Activated CD4-positive, CD25-positive, alpha-beta regulatory T cell (primary cell): ENCODE measurements around the gene PDE7B.

Experiments used
- DNase-seq, 4 experiments: peaks; one replicate each; lab custom pipeline; 2025; lab: John Stamatoyannopoulos, UW

The PDE7B gene

GRCh38 chr6:135935941-135936601 lies 84.6 kb downstream of the PDE7B start:
- no peak for DNase-seq

GRCh38 chr6:135936606-135937005 lies 85.1 kb downstream of the PDE7B start:
- DNase-seq, result no peak

DNA sequence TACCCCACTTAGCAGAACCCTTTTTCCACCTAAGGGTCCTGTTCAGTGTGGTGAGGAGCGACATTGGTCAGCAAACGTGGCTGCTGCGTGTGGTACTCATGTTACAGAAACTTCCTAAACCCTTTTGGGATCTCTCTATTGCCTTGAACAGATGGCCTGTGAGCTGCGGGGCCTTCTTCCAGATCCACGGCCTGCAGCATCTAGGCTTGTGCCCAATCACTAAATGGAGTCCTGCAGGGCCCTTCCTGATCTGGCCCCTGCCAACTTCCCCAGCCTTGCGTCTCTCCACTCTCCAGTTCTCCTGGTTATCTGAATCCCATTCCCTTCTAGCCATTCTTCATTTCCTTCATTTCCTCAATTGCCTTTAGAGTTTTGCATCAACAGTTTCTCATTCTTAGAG lies 85.6 kb downstream of the PDE7B start:
- no peak for DNase-seq

- no peak for DNase-seq
These were observed 87.2 kb downstream of the PDE7B start for GRCh38 chr6:135938576-135939207.

GRCh38 chr6:135939208-135939591 lies 87.7 kb downstream of the PDE7B start:
- no peak for DNase-seq

- no peak for DNase-seq
These were observed 89.2 kb downstream of the PDE7B start for GRCh38 chr6:135940616-135941167.

DNA sequence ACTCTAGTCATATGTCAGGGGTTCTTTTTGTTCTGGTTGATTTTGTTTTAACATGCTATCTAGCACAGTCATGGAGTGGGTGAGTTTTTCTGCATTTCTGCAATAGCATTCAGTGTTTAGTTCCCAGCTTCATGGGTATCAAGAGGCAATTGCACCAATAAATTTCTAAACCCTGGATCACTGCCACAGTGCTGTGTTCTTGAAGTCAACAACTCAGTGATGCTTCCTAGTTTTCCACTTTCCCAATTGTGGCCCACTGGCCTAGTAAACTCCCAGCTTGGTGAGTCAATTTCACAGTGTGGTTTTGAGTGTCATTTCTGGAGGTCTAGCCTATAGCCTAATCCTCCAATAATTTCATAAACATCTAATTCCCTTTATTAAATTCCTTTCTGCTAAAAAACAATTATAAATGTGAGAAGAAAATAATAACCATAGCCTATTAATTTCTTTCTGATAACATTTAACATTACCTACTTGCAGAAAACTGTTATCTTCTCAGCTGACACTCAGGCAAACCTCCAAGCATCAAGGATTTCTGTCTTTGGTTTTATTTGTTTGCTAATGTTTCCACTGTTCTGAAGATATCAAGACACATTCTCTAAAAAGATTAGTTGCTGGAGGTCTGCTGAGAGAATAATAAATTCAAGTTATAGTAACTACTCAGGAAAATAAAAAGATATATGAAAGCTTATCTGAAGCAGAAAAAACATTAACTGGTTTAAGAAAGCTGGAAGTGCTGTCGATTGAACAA lies 89.9 kb downstream of the PDE7B start:
- no peak for DNase-seq

DNA sequence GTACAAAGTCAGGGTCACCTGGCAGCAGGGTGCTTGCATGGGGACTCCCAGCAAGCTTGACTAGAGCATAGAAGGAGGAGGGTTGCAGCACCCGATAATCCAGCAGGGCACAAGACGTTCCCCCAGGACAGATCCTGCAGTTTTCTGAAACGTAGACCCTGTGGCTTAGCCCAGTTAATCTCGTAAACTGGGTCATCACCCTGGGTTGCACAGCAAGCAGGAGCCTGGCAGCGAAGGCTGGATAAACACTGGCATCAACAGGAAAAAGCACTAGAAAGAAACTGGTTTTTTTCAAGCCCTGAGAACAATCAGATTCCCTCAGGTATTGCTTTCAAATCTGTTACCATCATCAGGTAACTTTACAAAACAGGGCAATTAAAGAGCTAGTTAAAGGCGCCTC lies 92.6 kb downstream of the PDE7B start:
- DNase-seq, result no peak

DNA sequence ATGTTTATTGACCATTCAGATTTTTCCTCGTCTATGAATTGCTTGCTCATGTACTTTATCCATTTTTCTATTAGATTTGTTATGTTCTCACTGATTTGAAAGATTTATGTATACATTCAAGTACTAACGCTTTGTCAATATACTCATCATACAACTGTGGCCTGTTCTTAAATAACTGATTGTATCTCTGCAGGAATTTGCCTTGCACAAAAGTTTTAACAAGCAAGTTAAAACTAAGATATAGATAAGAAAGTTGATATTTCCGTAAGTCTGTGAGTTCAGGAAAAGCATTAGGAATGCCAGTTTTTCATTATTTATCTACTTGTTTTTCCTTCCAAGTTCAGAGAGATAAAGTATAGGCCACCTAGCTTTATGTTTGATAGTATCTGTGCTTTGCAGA lies 95.2 kb downstream of the PDE7B start:
- no peak for DNase-seq

DNA sequence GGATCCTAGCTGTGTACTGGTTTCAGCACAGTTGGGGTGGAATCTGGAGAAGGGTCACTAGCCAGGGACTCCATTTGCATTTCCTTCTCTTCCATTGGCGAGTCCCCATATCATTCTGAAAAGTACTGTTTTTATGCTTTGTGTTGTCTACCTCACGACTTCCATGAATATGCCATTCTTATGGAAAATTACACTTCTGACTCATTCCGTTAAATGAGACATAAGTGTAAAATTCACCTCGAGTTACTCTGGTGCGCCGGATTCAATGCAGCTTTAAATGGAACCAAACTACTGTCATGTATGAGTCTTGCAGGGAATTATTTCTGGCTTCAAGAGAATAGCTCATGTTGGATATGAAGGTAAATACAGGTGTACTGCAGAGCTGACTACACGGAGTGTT lies 99.2 kb downstream of the PDE7B start:
- DNase-seq, result no peak

- no peak for DNase-seq
These were observed 99.7 kb downstream of the PDE7B start for GRCh38 chr6:135951169-135951568.

DNA sequence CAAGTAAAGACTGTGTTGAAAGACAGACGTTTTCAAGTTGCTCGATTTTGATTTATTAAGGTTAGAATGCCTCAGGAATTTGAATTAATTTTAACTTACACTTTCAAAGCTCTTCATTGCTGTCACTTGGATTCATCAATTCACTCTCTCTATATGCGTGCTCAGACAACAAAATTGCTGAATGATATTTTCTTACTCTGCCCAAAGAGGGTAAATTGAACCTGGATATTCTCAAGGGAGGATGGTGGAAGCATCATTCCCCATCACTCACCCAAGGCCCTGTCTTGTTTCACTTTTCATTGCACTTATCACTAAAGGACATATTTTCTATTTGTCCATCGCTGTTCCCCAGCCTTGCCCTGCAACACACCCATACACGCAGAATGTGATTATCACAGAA lies 102.3 kb downstream of the PDE7B start:
- no peak for DNase-seq

- DNase-seq, result no peak
These were observed 103.6 kb downstream of the PDE7B start for GRCh38 chr6:135955099-135955498.

DNA sequence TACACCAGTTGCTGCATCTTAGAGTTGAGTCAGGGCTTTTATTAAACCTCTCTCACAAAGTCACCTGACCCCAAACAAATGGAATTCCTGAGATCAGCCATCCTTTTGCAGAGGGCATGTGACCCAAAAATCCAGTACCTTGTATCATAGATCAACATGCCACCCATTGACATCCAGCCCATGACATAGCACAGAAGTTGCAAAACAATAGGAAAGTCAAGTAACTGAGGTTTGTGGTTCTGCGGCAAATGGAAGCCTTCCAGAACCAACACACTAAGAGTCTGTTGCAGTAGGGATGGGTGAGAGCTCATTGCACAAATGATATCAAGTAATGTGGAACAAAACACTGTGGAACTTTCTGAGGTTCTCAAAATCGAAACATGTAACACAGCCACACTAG lies 111.2 kb downstream of the PDE7B start:
- no peak for DNase-seq

DNA sequence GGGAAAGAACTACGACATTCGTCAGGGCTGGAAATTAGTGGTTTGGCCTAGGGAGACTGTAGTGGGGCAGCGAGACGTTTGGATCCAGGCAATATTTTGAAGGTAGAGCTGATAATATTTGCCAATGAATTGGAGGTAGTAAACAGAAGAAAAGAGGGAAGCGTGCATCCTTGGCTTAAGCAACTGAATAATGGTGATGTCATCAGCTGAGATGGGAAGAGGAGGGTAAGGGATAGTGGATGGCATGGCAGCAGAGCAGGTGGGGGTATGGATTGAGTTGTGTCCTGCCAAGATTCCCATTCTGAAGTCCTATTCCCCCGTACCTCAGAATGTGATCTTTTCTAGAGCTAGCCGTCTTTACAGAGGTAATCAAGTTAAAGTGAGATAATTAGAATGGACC lies 119.2 kb downstream of the PDE7B start:
- DNase-seq, result no peak

DNA sequence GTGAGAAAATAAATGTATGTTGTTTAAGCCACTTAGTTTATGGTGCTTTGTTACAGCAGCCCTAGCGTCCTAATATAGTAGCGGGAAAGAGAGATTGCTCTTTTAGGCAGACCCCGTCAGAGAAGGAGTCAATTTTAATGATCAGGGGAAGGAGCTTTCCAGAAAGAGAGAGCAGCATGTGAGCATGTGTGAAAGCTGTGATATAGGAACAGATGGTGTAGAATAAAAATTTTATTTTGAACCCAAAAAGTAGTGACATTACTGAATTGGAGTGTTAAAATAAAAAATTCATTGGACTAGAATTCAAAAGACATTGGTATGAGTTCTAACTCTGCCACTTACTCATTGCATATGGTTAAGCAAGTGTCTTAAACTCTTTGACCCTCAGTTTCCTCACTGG lies 119.8 kb downstream of the PDE7B start:
- no peak for DNase-seq

- no peak for DNase-seq
These were observed 120.6 kb downstream of the PDE7B start for GRCh38 chr6:135972150-135972549.

GRCh38 chr6:135972586-135972985 lies 121.1 kb downstream of the PDE7B start:
- no peak for DNase-seq

DNA sequence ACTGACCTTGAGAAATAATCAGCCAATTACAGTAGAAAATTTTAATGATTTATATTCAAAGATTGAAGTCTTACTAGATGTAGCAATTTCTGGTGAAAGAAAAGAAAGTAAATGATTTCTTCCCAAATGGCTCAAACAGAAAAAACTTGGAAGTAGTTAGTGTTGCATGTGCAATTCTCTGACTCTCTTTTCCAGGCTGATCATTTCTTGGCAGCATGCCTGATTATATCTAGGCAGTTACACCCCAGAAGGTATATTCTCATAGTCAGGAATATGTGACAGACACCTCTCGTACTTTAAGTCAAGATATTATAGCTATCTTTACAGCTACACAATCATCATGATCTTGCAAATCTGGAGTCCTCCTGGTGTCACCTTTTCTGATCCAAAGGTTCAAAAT lies 122.9 kb downstream of the PDE7B start:
- no peak for DNase-seq

- no peak for DNase-seq
These were observed 125.1 kb downstream of the PDE7B start for GRCh38 chr6:135976585-135976984.

DNA sequence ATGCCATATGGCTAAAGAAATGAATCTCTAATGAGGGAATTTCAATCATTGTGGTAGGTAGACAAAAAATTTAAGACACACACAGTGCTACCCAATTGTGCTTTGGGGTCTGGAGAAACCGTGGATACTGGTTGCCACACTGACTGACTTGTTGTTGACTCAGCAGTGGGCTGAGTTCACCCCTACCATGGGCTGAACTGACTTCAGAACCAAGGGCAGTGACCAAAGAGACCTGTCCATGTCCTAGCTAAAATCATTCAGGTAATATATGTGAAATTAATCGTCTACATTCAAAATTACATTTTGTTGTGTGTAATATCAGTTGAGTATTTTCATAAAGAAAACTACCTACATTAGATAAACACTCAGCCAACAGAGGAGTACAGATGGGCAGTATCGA lies 131.6 kb downstream of the PDE7B start:
- DNase-seq, result no peak

- no peak for DNase-seq
These were observed 132.3 kb downstream of the PDE7B start for GRCh38 chr6:135983718-135984343.

GRCh38 chr6:135985471-135985870 lies 134.0 kb downstream of the PDE7B start:
- no peak for DNase-seq
